CD4-positive, alpha-beta T cell treated with Interferon alpha-2 for 1 hour (primary cell): ENCODE data around the gene CARD11.
A peak's percentile ranks its signal among the peaks of the same experiment; 100 is the strongest.

Experiments
- DNase-seq, 2 donors: peaks; one replicate each; pipeline ENCODE4 v3.0.0-alpha.2; 2020 to 2022

Gene CARD11

GRCh38 chr7:3043544-3044371, at the start of gene CARD11:
TSS of gene CARD11 (minus strand) at chr7:3043867. CDS start at chr7:2958506, 85,361 bp downstream.
- peak; percentile 47 to 69 for DNase-seq

- peak; percentile 83 to 87 for DNase-seq
Observed at GRCh38 chr7:3092468-3092867, 48.8 kb upstream of the CARD11 start.

- DNase-seq = no peak
Observed at GRCh38 chr7:3091631-3092030, 48.0 kb upstream of the CARD11 start.

DNA sequence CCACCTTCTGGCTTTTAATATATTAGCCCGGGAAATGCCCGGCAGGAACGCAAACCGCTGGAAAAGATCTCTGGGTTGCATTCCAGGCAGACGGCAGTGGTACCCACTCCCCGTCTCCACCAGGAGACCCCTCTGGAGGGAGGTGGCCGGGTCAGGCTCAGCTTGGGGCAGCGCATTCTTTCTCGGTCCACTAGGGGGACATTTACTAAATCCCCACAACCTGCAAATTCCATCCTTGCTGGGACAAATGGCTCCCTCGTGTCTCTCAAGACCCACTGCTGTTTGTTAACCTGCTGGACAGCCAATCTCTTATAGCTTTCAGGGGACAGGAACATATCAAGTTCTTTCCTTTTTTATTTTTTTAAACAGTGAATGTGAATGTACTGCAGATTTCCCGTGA, 45.8 kb upstream of the CARD11 start:
- no peak for DNase-seq

DNA sequence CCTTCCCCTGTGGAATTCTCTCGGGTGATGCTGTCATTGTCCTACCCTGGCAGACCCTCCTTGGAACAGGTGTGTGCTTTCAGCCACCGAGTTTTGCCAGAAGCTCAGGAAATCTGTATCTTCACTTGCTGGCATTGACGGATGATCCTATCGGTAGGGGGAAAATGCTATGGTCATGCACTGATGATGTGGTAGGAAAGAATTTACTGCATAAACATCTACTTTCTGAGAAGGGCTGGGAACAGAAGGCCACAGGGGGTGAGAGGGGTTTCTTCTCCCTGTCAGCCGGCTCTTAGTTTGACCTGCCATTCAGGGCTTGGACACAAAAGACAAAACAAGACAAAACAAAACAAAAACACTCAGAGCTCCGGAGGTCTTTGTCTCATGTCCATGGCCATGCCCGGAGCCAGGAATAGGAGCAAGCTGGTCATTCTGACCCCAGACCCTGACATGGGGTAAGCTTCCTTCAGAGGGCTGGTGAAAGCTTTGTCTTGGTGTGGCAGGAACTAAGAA, 43.6 kb upstream of the CARD11 start:
- no peak for DNase-seq

- DNase-seq = no peak
Observed at GRCh38 chr7:3083350-3083749, 39.7 kb upstream of the CARD11 start.

GRCh38 chr7:3082831-3083230, 39.2 kb upstream of the CARD11 start:
- no peak for DNase-seq

- DNase-seq = no peak
Observed at GRCh38 chr7:3082386-3082785, 38.7 kb upstream of the CARD11 start.

GRCh38 chr7:3080106-3080505, 36.4 kb upstream of the CARD11 start:
- no peak for DNase-seq

- DNase-seq = no peak
Observed at GRCh38 chr7:3078514-3078913, 34.8 kb upstream of the CARD11 start.

DNA sequence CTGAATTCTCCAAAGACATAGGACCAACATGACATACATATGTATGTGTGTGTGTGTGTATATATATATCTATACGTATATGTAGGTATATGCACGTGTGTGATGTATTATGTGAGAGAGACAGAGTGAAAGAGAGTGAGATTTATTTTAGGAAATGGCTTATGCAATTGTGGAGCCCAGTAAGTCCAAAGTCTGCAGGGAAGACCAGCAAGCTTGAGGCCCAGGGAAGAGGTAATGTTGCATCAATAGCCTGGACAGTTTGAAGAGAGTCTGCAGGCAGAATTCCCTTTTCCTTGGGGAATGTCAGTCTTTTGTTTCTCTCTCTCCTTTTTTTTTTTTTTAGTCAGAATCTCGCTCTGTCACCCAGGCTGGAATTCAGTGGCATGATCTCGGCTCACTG, 33.0 kb upstream of the CARD11 start:
- no peak for DNase-seq

- DNase-seq = no peak
Observed at GRCh38 chr7:3076163-3076562, 32.5 kb upstream of the CARD11 start.

- no peak for DNase-seq
Observed at GRCh38 chr7:3075441-3075840, 31.8 kb upstream of the CARD11 start.

GRCh38 chr7:3074459-3074821, 30.8 kb upstream of the CARD11 start:
- no peak for DNase-seq

DNA sequence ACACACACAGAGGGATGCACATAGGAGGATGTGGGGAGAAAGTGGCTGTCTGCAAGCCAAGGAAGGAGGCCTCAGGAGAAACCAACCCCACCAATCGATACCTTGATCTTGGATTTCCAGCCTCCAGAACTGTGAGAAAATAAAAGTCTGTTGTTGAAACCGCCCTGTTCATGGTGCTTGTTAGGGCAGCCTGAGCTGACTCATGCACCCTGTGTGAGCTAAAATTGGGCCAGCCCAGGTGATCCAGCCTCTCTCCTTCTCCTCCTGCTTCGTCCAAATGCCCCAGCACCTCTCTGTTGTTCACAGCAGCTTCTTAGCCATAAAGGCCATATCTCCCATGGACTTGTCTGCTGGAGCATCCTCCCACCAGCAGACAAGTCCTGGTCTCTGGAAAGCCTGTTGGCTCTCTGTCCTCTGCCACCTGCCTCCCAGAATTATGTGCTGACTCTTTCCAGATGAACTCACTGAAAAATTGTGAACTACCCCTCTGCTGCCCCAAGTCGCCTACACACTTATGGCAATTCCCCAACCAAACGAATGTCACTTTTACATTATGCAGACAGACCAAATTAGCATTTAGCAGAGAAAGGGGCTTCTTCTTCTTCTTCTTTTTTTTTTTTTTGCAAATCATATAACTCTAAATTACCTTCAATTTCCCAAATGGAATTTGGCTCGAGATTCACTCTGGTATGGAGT, 30.2 kb upstream of the CARD11 start:
- DNase-seq = no peak

GRCh38 chr7:3070908-3071307, 27.2 kb upstream of the CARD11 start:
- DNase-seq = no peak

DNA sequence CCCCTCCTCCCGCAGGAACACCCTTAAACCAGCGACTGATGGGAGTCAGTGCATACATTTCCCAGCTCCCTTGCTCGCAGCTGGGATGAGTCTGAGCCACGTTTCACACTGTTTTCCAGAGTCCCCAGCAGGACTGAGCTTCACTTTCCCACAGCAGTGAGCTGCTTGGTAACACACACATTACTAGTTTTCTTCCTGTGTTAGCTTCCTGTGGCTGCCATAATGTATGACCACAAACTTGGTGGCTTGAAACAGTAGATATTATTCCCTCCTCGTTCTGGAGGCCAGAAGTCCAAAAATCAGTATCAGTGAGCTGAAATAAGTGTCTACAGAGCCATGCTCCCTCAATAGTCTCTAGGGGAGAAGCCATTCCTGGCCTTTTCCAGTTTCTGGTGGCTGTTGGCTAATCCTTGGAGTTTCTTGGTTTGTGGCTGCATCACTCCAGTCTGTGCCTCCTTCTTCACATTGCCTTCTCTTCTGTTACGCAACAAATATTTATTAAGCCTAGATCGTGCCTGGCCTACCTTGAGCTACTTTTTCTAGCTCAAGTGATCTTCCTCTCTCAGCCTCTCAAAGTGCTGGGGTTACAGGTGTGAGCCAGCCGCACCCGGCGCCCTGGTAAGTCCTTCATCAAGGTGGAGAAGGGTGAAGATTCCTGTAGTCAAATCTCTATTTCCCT, 26.2 kb upstream of the CARD11 start:
- DNase-seq = peak in 1 of 2 donors; percentile 28

GRCh38 chr7:3068530-3068929, 24.9 kb upstream of the CARD11 start:
- peak in 1 of 2 donors; percentile 34 for DNase-seq

DNA sequence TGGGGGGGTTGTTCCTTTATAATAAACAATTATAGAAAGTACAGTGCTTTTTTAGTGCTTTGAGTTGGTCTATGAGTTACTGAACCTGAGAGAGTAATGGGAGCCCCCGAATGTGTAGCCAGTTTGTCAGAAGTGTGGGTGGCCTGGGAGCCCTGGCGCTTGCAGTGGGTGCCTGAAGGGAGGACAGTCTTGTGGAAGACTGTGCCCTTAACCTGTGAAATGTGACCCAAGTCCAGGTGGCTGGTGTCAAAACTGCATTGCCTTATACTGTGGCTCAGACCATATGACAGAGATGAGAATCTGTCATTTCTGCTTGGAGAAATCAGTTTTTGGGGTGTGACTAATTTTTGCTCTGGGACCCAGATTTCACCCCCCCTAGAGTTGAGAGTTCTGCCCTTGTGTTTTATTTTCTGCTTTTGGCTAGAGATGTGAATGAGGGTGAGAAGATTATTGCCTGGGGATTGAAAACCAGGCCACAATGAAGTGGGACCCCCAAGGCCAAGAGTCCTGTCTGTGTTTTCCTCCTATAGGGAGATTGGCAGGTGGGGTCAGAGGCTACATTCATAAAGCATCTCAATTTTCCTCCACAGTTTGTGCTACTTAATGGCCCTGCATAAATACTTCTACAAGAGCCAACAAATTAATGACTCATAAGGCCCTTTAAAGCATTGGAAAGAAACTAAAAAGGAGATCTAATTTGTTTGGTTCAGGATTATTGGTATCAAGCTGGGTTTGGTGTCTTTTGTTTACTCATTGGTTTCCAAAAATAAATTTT, 24.1 kb upstream of the CARD11 start:
- DNase-seq = no peak

DNA sequence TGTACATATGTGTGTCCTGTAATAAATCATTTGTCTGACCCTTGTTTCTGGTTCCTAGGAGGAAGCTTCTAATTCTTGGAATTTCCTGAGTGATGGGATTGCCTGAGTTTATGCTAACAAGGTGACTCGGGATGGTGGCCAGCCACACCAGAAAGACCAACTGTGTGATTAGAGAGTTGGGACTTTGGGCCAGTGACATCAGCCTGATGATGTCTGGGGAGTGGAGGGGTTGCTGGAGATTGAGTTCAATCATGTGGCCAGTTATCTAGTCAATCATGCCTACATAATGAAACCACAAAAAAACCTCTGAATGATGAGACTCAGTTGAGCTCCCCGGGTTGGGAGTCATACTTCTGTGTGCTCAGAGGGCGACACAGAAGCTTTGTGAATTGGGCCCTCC, 23.5 kb upstream of the CARD11 start:
- peak in 1 of 2 donors; percentile 50 for DNase-seq

DNA sequence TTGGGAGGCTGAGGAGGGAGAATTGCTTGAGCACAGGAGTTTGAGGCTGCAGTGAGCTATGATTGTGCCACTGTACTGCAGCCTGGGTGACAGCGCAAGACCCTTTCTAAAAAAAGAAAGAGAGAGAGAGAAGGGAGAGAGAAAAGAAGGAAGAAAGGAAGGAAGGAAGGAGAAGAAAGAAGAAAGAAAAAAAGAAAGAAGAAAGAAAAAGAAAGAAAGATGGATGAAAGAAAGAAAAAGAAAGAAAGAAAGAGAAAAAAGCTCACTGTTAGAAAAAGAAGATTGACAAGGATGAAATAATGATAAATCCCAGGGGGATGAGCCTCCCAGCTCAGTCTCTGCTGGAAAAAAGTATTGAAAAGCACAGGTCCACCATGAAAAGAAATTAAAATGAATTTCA, 22.8 kb upstream of the CARD11 start:
- DNase-seq = no peak

- peak; percentile 60 to 74 for DNase-seq
Observed at GRCh38 chr7:3065724-3066143, 22.1 kb upstream of the CARD11 start.

DNA sequence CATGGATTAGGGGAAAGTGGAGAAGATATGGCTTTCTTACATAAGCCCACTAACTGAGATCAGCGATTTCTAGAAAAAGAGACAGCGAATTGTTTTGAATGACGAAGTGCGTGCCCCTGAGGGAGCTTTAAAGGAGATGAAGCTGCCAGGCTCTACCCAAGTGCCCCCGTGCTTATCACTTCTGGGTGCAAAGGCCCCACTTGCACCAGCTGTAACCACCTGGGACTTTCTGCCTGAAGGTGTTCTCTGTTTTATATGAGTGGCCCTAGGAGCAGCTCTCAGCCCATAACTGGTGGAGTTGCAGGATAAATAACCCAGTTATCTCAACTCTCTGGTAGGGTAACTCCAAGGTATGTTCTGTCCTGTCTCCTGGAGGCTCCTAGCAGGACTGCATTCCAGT, 20.4 kb upstream of the CARD11 start:
- no peak for DNase-seq
